Erythroblast (primary cell): ENCODE data around the gene ARTN.

Source experiments
- DNase-seq, 2 experiments: peaks; one replicate each; lab custom pipeline; 2025; lab: John Stamatoyannopoulos, UW
- GATA1 ChIP-seq: IDR thresholded peaks from 2 replicates; pipeline ENCODE4 v1.6.1; 2011; ENCODE audit warnings: low read depth, mild to moderate bottlenecking, control low read depth, low read length, moderate library complexity
- POLR2A ChIP-seq: IDR thresholded peaks from 2 replicates; pipeline ENCODE4 v1.6.1; 2011; ENCODE audit warnings: mild to moderate bottlenecking, low read length

Gene ARTN

DNA sequence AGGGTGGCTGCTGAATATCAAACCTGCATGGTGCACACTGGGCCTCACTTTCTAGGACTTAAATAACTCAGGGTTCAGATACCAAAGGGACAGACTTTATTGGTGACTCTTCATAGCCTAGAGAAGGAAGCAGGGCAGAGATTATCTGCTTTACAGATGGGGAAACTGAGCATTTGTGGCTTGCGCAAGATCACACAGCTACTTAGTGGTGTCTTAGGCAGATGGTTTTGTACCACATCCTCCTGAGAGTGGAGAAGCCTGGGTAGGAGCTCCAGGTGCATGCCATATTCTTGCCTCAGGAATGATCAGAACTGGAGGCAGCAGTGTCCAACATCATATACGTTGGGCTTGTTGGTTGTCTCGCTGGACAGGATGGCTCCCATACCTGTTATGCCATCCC is 29.4 kb downstream of the ARTN start:
- TF ChIP-seq POLR2A (no peak), GATA1 (no peak)
- DNase-seq: no peak

DNA sequence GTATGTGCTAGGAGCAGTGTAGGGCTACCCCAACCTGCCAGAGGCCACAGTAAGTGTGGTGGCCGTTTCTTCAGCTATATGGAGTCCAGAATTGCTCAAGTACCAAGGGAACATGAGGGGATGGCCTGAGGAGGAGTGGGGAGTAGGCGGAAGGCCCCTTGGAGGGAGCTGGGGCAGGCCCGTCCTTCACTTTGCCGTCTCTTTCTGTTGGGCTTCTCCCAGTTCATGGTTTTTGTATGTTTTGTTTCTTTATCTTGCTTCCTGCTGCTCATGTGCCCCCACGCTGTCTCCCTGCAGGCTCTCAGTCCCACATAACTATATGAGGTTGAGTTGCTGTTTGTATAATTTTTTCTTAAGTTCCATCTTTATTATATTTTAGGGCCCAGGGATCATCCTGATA is 30.3 kb downstream of the ARTN start:
- no peak for DNase-seq
- no peak for TF ChIP-seq POLR2A
- no peak for TF ChIP-seq GATA1

DNA sequence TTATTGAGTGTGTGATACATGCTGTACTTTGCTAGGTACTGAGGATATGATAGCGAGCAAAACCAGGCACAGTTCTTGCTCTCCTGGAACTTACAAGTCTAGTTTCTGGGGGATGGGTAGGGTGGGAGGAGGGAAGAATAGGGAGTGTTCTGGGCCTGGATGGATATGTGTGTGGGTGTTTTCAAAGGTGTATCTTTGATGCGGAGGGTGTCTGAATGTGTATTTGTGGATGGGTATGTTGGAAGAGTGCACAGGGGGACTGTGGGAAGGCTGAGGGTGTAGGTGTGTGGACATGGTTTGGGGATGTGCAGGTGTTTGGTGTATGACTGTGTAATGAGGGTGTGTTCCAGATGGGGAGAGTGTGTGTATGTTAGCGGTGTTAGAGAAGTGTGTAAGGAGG is 31.7 kb downstream of the ARTN start:
- no peak for DNase-seq
- TF ChIP-seq POLR2A (no peak), GATA1 (no peak)

DNA sequence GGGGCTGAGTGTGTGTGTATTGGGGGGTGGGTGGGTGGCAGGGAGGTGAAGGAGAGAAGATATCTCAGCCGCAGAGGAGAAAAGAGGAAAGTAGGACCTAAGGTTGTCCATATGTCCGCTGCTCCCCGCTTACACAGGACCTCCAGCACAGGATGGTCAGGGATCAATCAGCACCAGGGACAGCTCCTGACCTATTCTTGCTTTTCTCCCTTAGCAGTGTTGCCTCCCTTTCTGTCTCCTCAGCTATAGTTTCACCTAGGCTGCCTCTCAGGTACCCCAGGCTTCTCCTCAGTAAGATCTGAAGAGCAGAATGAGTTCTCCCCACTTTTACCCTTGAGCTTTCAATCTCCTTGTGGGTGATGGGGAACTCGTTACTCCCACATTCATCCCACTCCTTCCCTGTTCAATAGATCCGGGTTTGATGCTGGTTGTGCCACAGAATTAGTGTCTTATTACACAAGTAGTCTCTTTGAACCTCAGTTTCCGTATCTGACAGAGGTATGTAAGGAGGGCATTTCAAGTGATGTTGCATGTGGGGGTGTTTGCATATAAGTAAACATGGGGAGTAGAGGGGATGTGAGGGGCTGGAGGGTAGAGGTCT is 34.8 kb downstream of the ARTN start:
- peak; percentile 48 to 63 for DNase-seq
- no peak for TF ChIP-seq GATA1
- no peak for TF ChIP-seq POLR2A

DNA sequence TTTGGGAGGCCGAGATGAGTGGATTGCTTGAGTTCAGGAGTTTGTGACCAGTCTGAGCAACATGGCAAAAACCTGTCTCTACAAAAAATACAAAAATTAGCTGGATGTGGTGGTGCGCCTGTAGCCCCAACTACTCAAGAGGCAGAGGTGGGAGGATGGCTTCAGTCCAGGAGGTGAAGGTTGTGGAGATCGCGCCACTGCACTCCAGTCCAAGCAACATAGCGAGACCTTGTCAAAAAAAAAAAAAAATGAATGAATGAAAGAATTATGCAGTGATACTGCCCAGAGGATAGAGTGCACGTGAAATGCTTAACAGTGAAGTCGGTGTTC is 35.8 kb downstream of the ARTN start:
- no peak for DNase-seq
- TF ChIP-seq POLR2A: no peak

DNA sequence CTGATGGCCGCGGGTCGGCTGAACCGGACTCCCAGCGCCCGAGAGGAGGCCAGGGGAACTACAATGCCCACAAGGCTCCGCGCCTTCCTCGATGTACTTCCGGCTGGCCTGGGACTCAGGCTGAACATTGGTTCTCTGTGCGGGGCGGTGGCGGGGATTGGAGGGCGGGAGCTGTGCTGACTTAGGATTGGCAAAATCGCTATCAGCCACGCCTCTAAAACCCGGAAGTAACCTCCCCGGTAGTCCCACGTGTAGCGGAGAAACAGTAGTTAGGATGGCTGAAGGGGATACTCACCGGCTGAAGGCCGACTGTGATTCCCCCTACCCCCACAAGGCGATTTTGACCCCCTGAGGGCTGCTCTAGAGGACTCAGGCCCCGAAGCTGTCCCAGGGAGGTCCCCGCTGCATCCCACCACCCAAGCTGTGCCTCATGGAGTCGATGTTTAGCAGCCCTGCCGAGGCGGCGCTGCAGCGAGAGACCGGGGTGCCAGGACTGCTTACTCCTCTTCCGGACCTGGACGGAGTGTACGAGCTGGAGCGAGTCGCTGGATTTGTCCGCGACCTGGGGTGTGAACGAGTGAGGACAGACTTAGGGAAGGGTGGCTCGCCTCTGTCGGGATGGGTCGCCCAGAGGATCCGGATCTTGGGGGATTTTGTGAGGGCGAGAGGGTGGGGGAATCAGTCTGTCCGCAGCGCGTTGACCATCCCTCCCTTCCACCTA is 36.3 kb downstream of the ARTN start, which contains the start of gene DPH2:
Gene DPH2 (plus strand): TSS at position 265 of the 721 bp plus-strand sequence. CDS start 166 bp downstream, at position 431.
- DNase-seq: peak; percentile 97
- peak; percentile 47 for TF ChIP-seq POLR2A
- no peak for TF ChIP-seq GATA1

DNA sequence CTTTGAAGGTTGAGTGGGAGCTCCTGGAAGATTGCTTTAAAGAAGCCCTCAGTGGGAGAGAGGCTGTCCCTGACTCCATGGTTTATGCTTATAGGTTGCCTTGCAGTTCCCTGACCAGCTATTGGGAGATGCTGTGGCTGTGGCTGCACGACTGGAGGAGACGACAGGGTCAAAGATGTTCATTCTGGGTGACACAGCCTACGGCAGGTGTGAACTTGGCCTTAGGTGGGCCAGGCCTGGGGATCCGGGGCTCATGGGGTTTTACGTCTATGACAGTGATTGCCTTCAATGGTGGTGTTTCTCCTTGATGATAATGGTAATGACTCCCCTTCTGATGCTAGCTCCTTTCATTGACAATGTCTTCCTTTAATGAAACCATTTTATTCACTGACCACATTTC is 36.9 kb downstream of the ARTN start:
- TF ChIP-seq POLR2A (no peak), GATA1 (no peak)
- no peak for DNase-seq

DNA sequence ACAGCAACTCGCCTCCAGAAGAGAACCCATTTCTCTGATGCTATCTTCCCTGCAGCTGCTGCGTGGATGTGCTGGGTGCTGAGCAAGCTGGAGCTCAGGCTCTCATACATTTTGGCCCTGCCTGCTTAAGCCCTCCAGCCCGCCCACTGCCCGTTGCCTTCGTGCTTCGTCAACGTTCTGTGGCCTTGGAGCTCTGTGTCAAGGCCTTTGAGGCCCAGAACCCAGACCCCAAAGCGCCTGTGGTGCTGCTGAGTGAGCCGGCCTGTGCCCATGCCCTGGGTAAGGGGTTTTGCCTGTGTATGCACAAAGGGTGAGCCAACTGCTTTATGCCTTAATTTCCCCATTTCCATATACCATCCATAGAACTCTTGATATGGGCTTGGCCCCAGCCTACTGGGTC is 37.3 kb downstream of the ARTN start:
- TF ChIP-seq POLR2A (no peak), GATA1 (no peak)

DNA sequence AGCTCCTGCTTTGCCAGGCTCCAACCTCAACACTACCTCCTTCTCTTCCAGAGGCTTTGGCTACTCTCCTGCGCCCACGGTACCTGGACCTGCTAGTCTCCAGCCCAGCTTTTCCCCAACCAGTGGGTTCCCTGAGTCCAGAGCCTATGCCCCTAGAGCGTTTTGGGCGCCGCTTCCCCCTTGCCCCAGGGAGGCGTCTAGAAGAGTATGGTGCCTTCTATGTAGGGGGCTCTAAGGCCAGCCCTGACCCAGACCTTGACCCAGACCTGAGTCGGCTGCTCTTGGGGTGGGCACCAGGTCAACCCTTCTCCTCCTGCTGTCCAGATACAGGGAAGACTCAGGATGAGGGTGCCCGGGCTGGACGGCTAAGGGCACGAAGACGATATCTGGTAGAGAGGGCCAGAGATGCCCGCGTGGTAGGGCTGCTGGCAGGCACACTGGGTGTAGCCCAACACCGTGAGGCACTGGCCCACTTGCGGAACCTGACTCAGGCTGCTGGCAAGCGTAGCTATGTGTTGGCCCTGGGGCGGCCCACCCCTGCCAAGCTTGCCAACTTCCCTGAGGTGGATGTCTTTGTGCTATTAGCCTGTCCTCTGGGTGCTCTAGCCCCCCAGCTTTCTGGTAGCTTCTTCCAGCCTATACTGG is 37.9 kb downstream of the ARTN start:
- no peak for DNase-seq
- TF ChIP-seq POLR2A (no peak), GATA1 (no peak)

More for the DNA sequence above, 37.3 kb downstream of the ARTN start:
- DNase-seq: no peak

DNA sequence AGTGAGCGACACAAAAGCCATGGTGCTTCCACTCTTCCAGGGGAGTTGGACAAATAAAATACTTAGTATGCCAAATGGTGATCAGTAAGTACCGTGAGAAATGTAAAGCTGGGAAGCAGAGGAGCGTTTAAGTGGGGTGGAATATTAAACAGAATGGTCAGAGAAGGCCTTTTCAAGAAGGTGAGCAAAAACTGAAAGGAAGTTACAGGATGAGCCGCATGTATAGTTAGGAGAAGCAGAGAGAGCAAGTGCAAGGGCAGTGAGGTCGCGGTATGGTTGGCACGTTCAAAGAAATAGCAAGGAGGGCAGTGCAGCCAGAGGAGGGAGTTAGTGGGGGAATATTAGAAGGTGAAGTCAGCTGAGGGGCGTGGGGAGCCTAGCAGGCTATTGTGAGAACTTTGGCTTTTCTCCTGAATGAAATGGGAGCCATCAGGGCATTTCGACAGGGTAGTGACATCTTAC is 40.4 kb downstream of the ARTN start:
- no peak for TF ChIP-seq GATA1
- TF ChIP-seq POLR2A: no peak
- DNase-seq: no peak

DNA sequence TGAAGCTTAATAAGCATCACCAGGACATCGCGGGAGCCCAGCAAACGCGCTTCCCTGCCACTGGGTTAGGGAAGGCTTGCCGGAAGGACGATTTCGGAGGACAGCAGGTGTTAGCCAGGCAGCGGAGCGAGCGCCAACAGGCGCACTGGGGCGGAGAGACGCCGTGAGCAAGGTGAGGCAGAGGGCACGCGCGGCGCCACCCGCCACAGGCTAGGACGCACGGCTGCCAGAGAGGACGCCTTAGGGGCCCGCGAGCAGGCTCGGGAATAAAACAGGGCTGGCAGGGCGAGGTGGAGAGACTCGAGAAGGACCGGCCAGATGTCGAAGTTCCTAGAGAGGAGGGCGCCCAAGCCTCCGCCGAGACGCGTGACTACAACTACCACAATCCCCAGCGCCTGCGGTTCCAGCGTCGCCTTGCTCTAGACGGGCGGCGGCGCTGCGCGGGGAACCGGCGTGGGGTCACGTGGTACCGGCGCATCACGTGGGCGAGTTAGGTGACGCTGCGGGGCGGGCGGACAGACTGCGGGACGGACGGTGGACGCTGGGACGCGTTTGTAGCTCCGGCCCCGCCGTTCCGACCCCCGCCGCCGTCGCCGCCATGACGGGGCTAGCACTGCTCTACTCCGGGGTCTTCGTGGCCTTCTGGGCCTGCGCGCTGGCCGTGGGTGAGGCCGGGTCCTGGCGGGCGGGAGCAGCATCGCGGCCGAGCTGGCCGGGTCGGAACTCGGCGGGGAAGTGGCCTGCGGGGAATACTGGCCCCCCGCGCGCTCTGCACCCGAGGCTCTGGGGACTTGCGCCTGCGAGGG is 41.0 kb downstream of the ARTN start, which contains the start of gene ATP6V0B:
Gene ATP6V0B (plus strand): TSS at position 518 of the 806 bp plus-strand sequence. CDS start 81 bp downstream, at position 599.
- peak; percentile 96 to 98 for DNase-seq
- TF ChIP-seq GATA1: no peak
- TF ChIP-seq POLR2A: peak; percentile 92

DNA sequence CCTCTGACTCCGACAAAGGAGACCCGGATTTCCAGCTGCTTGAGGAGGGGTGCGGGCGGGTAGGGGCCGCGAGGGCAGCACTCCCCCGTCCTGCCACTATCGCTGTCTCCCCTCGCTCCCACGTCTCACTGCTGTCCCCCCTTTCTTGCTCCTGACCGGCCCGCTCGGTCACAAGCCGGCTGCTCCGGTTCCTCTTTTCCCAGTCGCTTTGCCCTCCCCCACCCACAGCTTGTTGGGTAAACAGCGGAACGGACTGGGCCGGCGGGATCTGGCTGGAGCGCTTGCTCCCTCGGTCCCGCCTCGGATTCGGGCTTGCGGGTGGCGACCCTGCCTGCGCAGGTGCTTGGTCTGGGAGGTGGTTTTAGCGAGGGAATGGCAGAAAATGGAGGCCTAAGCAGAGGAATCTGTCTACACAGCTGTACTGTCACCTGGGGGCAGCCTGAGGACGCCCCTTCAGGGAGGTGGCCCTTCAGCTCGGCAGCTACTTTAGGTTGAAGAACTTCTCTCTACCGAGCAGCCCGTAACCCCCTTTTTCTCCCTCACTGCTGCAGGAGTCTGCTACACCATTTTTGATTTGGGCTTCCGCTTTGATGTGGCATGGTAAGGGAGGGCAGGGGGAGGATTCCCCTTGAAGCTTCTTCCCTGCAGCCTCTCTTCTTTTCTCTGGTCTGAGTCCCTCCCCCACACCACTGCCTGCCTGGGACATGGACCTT is 41.8 kb downstream of the ARTN start:
- peak; percentile 72 to 83 for DNase-seq

DNA sequence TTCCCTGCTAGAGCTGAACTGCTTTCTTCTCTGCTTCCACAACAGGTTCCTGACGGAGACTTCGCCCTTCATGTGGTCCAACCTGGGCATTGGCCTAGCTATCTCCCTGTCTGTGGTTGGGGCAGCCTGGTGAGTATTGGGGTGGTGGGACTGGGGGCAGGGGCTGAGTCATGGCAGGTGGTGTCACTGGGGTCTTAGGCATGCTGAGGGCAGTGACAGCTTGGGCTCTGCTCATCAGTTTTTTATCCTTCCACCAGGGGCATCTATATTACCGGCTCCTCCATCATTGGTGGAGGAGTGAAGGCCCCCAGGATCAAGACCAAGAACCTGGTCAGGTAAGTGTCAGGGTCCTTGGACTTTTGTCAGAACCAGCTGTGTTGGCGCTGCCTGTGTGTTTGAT is 42.4 kb downstream of the ARTN start:
- TF ChIP-seq GATA1 (no peak), POLR2A (no peak)
- peak; percentile 36 to 59 for DNase-seq

More for the DNA sequence above, 41.8 kb downstream of the ARTN start:
- TF ChIP-seq GATA1 (no peak), POLR2A (no peak)

DNA sequence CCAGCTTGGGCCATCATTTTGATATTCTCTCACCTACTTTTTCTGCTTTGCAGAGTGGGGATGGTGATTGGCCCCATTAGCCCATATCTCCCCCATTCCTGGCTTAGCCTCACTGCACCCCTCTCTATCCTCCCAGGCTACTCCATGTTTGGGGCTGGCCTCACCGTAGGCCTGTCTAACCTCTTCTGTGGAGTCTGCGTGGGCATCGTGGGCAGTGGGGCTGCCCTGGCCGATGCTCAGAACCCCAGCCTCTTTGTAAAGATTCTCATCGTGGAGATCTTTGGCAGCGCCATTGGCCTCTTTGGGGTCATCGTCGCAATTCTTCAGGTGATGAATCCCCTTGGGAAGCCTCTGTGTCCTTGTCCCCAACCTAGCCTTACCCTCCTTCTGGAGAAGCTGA is 43.3 kb downstream of the ARTN start:
- DNase-seq: no peak
- no peak for TF ChIP-seq POLR2A
- TF ChIP-seq GATA1: no peak
